NAMALWA (cell line): ENCODE data around the gene TMPRSS9.

Experiments used
- DNase-seq: peaks from one replicate; pipeline ENCODE4 v3.0.0-alpha.2; 2015; ENCODE audit warnings: low spot score

The TMPRSS9 gene

DNA sequence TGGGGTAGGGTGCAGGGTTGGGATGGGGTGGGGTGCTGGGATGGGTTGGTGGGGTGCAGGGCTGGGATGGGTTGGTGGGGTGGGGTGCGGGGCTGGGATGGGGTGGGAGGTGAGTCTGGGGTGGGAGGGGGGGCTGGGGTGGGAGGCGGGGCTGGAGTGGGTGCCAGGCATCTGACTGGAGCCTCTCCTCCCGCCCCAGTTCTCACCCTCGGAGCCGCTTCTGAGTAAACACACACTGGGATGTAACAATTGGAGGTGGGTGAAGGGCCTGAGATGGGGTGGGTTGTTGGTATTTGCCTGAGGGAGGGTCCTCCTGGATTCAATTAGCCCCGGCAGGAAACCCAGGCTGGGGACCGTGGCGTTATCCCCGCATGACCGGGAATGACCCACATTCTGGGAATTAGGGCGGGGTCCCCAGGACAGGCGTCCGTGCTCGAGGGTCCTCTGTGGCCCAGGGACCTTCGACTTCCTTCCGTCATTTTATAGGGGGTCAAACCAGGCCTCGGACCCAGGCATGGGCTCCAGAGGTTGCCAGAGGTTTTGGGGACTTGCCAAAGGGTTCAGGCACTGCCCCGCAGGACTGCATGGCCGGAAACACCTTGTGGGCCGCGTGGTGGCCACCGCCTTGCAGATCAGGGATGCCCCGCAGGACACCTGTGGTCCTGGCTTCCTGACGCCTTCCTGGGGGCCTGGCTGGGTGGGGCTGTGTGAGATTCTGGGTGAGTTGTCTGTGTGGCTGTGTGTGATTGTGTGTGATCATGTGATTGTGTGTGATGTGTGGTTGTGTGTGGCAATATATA is 1.4 kb downstream of the TMPRSS9 start:
- no peak for DNase-seq

DNA sequence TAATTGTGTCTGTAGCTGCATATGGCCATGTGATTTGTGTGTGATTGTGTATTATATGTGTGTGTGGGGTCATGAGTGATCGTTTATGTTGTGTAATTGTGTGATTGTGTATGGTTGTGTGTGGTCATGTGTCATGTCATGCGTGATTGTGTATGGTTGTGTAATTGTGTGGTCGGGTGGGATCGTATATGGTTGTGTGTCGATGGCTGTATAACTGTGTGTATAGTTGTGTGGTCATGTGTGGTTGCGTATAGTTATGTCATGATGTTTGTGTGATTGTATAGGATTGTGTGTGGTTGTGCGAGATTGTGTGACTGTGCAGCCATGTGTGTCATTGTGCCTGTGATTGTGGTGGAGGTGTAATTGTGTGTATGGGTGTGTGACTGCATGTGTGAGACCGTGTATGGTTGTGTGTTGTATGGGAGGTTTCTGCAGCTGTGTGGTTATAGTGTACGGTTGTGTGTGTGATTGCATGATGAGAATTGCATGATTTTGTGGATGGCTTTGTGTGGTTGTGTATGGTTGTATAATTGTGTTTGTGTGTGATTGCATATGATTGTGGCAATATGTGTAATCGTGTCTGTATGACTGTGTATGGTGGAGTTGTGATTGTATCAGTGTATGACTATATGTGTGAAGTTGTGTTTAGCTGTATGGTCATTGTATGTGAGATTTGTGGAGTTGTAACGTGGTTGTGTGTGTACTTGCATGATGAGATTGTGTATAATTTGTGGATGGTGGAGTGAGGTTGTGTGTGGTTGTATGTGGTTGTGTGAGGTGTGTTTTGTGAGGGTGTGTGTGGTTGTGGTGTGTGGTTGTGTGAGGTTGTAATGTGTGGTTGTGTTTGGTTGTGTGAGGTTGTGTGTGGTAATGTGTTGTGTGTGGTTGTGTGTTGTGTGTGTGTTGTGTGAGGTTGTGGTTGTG is 2.2 kb downstream of the TMPRSS9 start:
- no peak for DNase-seq

DNA sequence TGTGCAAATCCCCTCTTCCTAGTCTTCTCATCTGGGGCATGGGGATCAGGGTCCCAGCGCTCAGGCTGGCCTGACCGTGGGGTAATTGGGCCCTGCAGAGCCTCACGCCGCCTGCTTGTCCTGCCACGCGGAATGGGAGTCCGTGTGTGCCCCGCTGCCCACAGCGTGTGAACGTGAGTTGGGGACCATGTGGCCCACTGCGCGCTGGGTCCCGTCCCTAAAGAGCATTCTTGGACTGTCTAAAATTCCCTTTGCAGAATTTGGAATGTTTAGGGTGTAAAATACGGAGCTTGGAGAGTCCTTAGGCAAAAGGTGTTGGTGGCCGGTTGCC is 2.9 kb downstream of the TMPRSS9 start:
- DNase-seq = no peak

DNA sequence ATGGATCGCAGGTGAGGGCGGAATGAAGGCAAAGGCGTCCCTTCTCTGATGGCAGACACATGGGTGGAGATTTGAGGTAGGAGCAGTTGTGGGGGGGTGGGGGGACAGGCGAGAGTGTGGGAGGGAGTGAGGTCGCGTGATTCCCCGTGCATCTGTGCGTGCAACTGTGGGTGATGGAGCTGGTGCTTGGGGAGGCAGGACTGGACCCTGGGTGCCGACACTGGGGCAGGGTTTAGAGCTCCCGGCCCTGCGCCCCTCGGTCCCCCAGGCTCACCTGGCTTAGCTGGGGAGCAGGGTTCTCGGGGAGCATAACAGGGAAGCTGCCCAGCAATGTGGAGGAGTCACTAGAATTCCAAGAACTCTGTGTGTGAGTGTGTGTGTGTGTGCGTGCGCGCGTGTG is 3.4 kb downstream of the TMPRSS9 start:
- DNase-seq = no peak

DNA sequence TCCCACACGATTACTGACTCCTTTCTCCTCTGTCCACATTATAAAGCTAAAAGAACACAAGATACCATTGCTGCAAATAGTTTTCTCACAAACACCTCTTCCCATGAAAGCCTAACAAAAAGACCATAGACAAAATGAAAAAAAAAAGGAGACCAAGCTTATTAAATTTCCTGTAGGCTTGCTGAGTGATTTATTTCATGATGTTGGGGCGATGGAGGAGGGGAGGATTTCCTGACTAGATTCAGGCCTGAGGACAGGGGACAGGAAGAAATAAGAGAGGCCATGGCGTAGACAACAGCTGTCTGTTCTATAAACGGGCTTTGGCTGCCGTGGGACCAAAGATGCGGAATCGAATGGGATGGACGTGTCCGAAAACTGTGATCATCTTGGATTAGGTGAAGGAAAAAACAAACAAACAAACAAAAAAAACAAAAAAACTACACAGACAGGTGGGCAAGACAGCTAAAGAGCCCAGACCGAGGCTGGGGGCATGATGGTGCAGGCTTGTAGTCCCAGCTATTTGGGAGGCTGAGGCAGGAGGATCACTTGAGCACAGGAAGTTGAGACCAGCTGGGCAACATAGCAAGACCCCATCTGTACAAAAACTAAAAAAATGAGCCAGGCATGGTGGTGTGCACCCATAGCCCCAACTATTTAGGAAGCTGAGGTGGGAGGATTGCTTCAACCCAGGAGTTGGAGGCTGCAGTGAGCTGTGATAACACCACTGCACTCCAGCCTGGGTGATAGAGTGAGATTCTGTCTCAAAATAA is 5.3 kb downstream of the TMPRSS9 start:
- DNase-seq = no peak

DNA sequence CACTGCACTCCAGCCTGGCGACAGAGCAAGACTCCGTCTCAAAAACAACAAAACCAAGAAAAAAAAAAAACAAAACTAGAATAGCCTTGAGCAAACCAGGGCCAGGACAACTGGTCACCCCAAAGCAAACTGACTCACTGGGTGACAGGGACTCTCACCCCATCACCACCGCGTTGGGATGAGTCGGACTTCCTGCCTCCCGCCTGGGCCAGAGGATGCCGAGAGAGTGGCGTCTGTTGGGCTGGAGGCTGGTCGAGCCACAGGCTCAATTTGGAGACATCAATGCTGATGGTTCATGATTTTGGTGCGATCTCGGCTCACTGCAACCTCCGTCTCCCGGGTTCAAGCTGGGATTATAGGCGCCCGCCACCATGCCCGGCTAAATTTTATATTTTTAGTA is 11.6 kb downstream of the TMPRSS9 start:
- no peak for DNase-seq

DNA sequence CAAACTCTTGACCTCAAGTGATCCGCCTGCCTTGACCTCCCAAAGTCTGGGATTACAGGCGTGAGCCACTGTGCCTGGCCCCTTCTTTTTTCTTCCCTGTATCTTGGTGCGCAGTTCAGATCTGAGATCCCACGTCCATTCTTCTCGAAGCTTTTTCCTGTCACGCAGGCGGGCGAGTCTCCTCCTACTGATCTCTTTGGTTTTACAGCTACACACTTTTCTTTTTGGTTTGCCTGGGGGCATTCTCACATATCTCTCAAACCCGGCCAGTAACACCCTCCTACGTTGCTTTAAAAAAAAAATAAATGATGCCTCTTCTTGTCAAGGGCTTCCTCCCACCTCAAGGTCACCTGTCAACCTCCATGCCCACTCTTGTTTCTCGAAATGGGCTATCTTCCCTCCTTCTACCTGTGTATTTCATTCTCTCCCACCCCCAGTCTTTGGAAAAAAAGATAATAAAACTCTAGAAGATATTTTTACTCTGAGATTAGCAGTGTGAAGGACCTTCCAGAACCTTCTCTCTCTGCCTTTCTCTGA is 12.1 kb downstream of the TMPRSS9 start:
- no peak for DNase-seq

DNA sequence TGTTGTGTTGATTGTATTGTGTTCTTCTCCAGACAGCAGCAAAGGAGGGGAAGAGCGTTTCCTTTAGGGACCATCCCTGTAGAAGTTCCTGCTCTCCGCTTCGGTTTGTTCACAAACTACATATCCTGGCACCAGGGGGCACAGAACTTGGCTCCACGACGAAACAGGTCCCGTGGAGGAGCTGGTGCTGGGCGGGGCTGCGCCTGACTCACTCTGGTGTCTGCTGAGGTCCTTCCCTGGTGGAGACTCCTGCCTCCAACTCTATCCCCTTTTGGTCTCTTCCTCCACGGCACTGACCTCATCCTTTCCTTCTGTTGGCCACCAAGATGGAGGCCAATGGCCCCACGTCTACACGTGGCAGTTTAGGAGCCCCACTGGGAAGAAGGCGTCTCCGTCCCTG is 14.7 kb downstream of the TMPRSS9 start:
- no peak for DNase-seq

DNA sequence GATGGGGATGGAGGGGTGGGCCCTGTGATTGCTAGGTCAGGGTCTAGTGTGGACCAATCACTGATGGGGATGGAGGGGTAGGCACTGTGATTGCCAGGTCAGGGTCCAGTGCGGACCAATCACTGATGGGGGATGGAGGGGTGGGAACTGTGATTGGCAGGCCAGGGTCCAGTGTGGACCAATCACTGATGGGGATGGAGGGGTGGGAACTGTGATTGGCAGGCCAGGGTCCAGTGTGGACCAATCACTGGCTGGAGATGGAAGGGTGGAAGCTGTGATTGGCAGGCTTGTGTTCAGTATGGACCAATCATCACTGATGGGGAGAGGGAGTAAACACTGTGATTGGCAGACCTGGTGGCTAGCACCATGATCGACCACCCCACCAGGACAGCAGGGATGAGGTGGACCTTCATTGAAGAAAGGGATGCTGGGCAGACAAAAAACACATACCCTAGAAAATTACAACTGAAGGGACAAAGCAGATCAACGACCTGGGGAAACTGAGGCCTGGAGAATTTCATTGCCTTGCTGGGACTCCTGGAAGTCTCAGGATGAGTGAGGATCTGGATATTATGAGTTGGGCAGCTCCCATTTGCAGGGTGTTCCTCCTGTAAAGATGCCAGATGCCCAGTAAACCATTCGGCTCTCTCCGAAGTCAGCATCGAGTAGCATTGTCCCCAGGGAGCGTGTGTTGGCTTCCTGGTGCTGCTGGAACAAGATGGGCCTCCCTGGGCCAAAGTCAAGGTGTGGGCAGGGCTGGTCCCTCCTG is 15.5 kb downstream of the TMPRSS9 start:
- DNase-seq = peak; percentile 79

DNA sequence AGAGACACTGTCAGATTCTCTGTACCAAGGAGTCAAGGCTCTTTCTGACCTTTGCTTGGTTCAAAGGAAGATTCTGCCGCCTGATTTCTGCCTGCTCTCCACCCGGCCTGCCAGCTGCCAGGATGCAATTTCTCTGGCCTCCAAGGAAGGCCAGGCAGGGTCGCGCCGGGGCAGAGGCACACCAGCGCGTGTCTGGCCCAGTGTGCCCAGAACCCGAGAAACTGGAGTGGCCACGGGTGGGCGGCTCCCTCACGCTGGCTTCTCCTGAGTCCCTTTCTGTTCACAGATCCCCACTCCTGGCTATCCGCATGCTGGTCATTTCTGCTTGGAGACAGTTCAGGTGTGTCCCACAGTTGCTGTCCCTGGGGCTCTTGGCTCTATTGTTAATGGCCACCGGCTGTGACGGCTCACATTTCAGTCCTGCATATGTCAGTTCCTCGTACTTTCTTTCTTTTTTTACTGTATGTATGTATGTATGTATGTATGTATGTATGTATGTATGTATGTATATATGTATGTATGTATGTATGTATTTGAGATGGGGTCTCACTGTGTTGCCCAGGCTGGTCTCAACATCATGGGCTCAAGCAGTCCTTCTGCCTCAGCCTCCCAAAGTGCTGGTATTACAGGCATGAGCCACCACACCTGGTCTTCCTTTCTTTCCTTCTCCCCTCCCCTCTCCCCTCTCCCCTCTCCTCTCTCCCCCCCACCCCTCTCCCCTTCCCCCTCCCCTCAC is 16.9 kb downstream of the TMPRSS9 start:
- DNase-seq = no peak

DNA sequence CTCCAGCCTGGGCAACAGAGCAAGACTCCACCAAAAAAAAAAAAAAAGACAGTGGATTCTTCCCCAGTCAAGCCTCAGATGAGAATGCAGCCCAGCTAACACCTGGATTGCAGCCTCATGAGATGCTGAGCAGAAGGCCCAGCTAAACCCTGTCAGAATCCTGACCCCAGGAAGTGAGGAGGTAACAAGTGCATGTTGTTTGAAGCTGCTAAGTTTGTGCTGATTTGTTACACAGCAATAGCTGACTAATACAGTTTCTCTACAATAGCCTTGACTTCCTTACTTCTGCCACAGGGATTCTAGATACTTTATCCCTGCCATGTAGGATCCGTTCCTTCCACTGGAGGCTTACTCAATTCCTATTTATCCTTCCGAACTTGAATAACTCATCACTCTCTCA is 20.5 kb downstream of the TMPRSS9 start:
- DNase-seq = no peak

DNA sequence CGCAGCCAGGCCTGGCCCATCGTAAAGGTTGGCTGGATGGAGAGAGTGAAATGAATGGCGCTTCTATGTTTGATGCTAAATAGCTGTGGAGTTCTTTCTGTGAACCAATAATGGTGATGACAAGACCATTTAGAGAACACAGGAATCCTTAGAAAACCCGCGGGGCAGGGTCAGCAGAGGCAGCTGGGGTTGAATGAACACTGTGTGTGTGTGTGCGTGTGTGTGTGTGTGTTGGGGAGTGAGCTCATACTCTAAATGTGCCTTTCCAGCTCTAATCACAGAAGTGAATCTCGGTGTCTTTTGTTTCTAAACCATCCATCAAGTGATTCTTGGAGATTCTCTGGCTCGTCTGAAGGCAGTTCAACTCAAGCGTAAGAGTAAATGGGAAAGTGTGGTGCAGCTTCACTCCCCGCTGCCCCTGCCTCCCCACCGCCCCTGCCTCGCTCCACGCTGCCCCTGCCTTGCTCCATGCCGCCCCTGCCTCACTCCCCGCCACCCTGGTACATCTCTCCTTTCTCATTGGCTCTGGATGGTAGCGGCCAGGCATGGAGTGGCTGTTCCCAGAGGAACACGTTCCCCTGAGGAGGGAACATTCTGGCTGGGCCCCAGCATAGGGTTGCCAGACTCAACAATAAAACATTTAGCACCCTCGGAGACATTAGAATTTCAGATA is 21.2 kb downstream of the TMPRSS9 start:
- no peak for DNase-seq

DNA sequence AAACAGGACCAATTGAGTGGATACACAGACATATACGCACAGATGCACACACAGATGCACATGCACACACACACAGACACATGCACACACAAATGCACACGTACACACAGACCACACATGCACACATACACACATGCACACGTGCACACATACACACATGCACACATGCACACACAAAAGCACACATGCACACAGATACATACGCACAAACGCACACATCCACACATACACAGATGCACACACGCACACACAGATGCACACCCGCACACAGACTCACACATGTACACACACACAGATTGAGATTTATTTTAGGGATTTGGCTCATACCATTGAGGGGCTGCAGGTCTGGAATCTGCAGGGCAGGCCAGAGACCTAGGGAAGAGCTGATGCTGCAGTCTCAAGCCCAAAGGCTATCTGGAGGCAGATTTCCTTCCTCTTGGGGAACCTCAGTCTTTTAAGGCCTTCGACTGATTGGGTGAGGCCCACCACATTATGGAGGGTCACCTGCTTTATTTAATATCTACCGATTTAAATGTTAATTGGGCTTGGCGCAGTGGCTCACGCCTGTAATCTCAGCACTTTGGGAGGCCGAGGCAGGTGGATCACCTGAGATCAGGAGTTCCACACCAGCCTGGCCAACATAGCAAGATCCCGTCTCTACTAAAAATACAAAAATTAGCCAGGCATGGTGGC is 22.6 kb downstream of the TMPRSS9 start:
- no peak for DNase-seq

DNA sequence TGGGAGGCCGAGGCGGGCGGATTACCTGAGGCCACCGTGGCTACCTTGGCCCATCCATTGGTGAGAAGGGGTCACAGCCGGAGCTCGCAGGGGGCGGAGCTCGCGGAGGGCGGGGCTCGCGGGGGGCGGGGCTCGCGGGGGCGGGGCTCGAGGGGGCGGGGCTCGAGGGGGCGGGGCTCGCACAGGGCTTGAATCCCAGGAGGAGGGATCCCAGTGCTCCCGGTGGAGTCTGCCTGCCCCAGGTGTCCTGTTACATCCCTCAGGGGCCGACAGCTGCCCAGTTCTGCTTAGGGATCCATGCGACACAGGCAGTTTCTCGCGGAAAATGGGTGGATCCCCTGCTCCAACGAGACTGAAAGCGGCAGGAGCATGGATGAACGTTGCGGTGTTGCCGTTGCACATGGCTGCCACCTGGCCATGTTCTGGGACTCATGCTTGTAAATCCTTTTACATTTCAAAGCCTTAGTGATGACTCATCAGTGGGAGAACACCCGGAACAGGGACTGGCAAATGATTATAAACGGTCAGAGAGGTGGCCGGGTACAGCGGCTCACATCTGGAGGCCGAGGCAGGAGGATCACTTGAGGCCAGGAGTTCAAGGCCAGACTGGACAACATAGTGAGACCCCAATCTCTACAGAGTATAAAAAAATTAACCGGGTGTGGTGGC is 25.1 kb downstream of the TMPRSS9 start:
- no peak for DNase-seq

DNA sequence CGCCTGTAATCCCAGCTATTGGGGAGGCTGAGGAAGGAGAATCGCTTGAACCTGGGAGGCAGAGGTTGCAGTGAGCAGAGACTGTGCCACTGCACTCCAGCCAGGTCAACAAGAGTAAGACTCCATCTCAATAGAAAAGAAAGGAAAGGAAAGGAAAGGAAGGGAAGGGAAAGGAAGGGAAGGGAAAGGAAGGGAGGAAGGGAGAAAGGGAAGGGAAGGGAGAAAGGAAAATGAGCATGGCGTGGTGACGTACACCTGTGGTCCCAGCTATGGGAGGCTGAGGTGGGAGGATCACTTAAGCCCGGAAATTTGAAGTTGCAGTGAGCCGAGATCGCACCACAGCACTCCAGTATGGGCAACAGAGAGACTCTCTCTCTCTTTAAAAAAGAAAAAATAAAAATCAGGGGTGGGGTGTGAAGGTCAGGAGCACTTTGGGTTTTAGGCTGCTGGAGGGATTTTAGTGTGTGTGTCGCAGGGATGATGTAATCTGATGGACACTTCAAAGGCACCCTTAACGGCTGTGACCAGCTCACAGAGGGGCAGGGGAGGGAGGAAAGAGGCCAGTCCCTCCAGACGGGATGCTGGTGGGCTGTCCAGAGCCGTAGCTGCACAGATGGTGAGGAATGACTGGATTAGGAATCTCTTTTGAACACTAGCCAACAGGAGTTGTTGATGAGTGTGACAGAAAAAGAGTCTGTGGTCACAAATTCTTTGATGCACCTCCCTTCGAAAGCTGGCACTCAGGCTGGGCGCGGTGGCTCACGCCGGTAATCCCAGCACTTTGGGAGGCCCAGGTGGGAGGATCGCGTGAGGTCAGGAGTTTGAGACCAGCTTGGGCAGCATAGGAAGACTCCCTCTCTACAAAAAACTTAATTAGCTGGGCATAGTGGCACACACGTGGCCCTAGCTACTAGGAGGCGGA is 27.6 kb downstream of the TMPRSS9 start:
- no peak for DNase-seq

DNA sequence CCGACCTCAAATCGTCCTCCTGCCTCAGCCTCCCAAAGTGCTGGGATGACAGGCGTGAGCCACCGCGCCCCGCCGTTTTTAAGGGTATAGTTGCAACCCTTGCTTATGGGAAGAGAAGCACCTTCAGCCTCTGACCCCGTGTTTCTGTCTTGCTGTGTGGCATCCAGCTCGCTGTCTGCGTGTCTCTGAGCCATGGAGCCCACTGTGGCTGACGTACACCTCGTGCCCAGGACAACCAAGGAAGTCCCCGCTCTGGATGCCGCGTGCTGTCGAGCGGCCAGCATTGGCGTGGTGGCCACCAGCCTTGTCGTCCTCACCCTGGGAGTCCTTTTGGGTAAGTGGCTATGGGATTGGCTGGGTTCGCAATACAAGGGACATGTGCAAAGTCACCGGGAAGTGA is 29.5 kb downstream of the TMPRSS9 start:
- DNase-seq = no peak

DNA sequence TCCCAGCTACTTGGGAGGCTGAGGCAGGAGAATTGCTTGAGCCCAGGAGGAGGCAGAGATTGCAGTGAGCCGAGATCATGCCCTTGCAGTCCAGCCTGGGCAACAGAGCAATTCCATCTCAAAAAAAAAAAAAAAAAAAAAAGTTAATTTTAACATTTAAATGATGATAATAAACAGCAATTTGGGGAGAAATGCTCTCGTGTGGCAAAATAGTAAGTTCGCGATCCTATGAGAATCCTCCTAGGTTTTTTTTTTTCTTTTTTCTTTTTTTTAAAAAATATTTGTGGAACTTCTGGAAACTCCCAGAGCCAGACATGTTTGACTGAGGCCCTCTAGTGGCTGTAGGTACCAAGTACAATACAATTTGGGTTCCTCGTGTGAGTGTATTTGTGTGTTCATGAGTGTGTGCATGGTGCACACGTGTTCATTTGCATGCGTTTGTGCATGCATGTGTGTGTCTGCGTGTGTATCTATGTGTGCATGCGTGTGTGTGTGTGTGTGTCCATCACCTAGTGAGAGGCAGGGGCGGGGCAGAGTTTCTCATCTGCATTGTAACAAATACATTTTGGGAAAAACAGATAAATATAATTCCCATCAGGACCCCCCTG is 31.2 kb downstream of the TMPRSS9 start:
- peak; percentile 83 for DNase-seq

DNA sequence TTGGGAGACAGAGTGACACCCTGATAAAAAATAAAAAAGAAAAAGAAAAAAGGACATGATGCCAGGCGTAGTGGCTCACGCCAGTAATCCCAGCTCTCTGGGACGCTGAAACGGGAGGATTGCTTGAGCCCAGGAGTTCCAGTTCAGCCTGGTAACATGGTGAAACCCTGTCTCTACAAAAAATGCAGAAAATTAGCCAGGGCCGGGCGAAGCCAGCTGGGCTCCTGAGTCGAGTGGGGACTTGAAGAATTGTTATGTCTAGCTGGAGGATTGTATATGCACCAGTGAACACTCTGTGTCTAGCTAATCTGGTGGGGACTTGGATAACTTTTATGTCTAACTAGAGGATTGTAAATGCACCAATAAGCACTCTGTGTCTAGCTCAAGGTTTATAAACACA is 32.3 kb downstream of the TMPRSS9 start:
- DNase-seq = no peak
